Smooth muscle cell (in vitro differentiated cells): Measurements from ENCODE around the gene FZD10. TPM values are rescaled to one million over a fixed set of nuclear protein-coding genes. Genes with fewer than 3 reads are reported as not detected.
A peak's percentile ranks its signal among the peaks of the same experiment; 100 is the strongest.

Experiments used
- DNase-seq: peaks from one replicate; lab custom pipeline; 2025; ENCODE audit not compliant: unreplicated experiment; lab: John Stamatoyannopoulos, UW
- H2AFZ ChIP-seq: fragments of 200-600 bp; sonication (generic); 2 replicates; pipeline ENCODE4 v1.6.0; 2016; ENCODE audit warnings: antibody characterized with exemption, low read depth, mild to moderate bottlenecking
- H3F3A ChIP-seq: fragments of 200-600 bp; sonication (generic); 2 replicates; pipeline ENCODE4 v1.6.0; 2017; ENCODE audit warnings: antibody characterized with exemption, low read depth
- H3K27ac ChIP-seq: fragments of 200-600 bp; sonication (generic); 2 replicates; pipeline ENCODE4 v1.5.1; 2016; ENCODE audit warnings: low read depth, mild to moderate bottlenecking
- H3K27me3 ChIP-seq: fragments of 200-600 bp; sonication (generic); 2 replicates; pipeline ENCODE4 v1.6.1; 2016; ENCODE audit warnings: low read depth, mild to moderate bottlenecking
- H3K36me3 ChIP-seq: fragments of 200-600 bp; sonication (generic); 2 replicates; pipeline ENCODE4 v1.5.1; 2016; ENCODE audit warnings: low read depth
- H3K4me1 ChIP-seq: fragments of 200-600 bp; sonication (generic); 2 replicates; pipeline ENCODE4 v1.5.1; 2016; ENCODE audit warnings: low read depth
- H3K4me2 ChIP-seq: fragments of 200-600 bp; sonication (generic); 2 replicates; pipeline ENCODE4 v1.6.0; 2016; ENCODE audit warnings: mild to moderate bottlenecking
- H3K4me3 ChIP-seq: fragments of 200-600 bp; sonication (generic); 2 replicates; pipeline ENCODE4 v1.5.1; 2016; ENCODE audit warnings: mild to moderate bottlenecking
- H3K79me2 ChIP-seq: fragments of 200-600 bp; sonication (generic); 2 replicates; pipeline ENCODE4 v1.6.0; 2016; ENCODE audit warnings: low read depth, mild to moderate bottlenecking
- H3K9ac ChIP-seq: fragments of 200-600 bp; sonication (generic); 2 replicates; pipeline ENCODE4 v1.6.0; 2016; ENCODE audit warnings: low read depth
- H3K9me3 ChIP-seq: fragments of 200-600 bp; sonication (generic); replicated peaks from 2 replicates; pipeline ENCODE4 v1.5.1; 2016; ENCODE audit warnings: low read depth
- H4K20me1 ChIP-seq: fragments of 200-600 bp; sonication (generic); 2 replicates; pipeline ENCODE4 v1.6.0; 2016; ENCODE audit warnings: low read depth
- CTCF ChIP-seq: fragments of 200-600 bp; sonication (generic); IDR thresholded peaks from 2 replicates; pipeline ENCODE4 v1.5.1; 2017; ENCODE audit warnings: borderline replicate concordance, mild to moderate bottlenecking, antibody characterized with exemption; ENCODE audit not compliant: insufficient read depth, poor library complexity, severe bottlenecking
- WGBS: methylation state at CpG from one replicate; pipeline ENCODE4 v1.1.7; 2016; ENCODE audit warnings: low lambda C conversion rate; 5-methylcytosine and 5-hydroxymethylcytosine counted together
- polyA plus RNA-seq: library from polyadenylated mRNA; unstranded; fragments of >200 nt; fragmentation: Nextera tagmentation; extraction: Ambion mirVana; gene quantifications from 2 replicates; pipeline ENCODE4 v1.2.1, GENCODE V29; 2016
- total RNA-seq: library from RNA; depleted of rRNA; stranded (reverse); fragments of >200 nt; gene quantifications from 2 replicates; pipeline ENCODE4 v1.2.3, GENCODE V29; 2014

Gene FZD10
- total and polyA plus RNA-seq, 2 experiments from 2014 or later = 1.7 to 1.9 TPM

GRCh38 chr12:130161261-130162243 lies 712 bp upstream of the FZD10 start:
- 1% methylated on average over 62 of the region's 87 CpGs for WGBS
- Histone ChIP-seq H4K20me1 (no peaks in the 10 kb centered on the region), H3K79me2 (no peaks in the 10 kb centered on the region), H3K4me3 (peak overlapping the region; percentile 56), H3K4me2 (peak overlapping the region; percentile 94), H3F3A (no peaks in the 10 kb centered on the region), H3K27ac (no peak overlapping the region), H3K4me1 (peaks cover 8% of the 10 kb centered on the region), H3K9me3 (no peaks in the 10 kb centered on the region), H3K9ac (no peak overlapping the region), H2AFZ (peak overlapping the region; percentile 54), H3K27me3 (peaks cover 94% of the 10 kb centered on the region), H3K36me3 (no peaks in the 10 kb centered on the region)
- no peak for TF ChIP-seq CTCF
- DNase-seq = no peak

GRCh38 chr12:130162745-130163460 lies 639 bp downstream of the FZD10 start:
- no peaks in the 10 kb centered on the region for H3K36me3 ChIP-seq
- no peaks in the 10 kb centered on the region for H4K20me1 ChIP-seq
- no peaks in the 10 kb centered on the region for H3K79me2 ChIP-seq
- peak overlapping the region; percentile 90 for H3K4me2 ChIP-seq
- no peaks in the 10 kb centered on the region for H3K9me3 ChIP-seq
- DNase-seq = no peak
- TF ChIP-seq CTCF = no peak
- no peak overlapping the region for H3K9ac ChIP-seq
- no peaks in the 10 kb centered on the region for H3F3A ChIP-seq
- peak overlapping the region; percentile 56 for H3K4me3 ChIP-seq
- 5% methylated on average over 65 of the region's 78 CpGs for WGBS
- peaks cover 8% of the 10 kb centered on the region for H3K4me1 ChIP-seq
- H3K27me3 ChIP-seq = peaks cover 97% of the 10 kb centered on the region
- H2AFZ ChIP-seq = no peak overlapping the region
- H3K27ac ChIP-seq = no peak overlapping the region

GRCh38 chr12:130163461-130164215 lies 1.4 kb downstream of the FZD10 start:
- H3F3A ChIP-seq = no peaks in the 10 kb centered on the region
- peaks cover 8% of the 10 kb centered on the region for H3K4me1 ChIP-seq
- no peak overlapping the region for H3K27ac ChIP-seq
- H3K27me3 ChIP-seq = peaks cover 97% of the 10 kb centered on the region
- WGBS = 10% methylated on average over 70 of the region's 71 CpGs
- no peak overlapping the region for H3K9ac ChIP-seq
- TF ChIP-seq CTCF = no peak
- DNase-seq = no peak
- no peaks in the 10 kb centered on the region for H4K20me1 ChIP-seq
- peak overlapping the region; percentile 90 for H3K4me2 ChIP-seq
- no peaks in the 10 kb centered on the region for H3K36me3 ChIP-seq
- H3K4me3 ChIP-seq = peak overlapping the region; percentile 56
- no peaks in the 10 kb centered on the region for H3K9me3 ChIP-seq
- H3K79me2 ChIP-seq = no peaks in the 10 kb centered on the region
- no peak overlapping the region for H2AFZ ChIP-seq
